Memory B cell (primary cell): ENCODE data around the gene STK39.

Experiments
- ATAC-seq: fragments of 150-1000 bp; cut with Tn5 transposase; 2 replicates; pipeline ENCODE4 v1.10.0; 2021; ENCODE audit warnings: low read depth, mild to moderate bottlenecking, moderate library complexity
- DNase-seq, 2 donors: peaks; one replicate each; pipeline ENCODE4 v3.0.0; 2022; ENCODE audit warnings: low spot score in 2 of 2
- H3K27ac Mint-ChIP-seq: one replicate; pipeline ENCODE4 v1.8.0; 2022; ENCODE audit warnings: mild to moderate bottlenecking, moderate library complexity, mixed read lengths
- H3K27me3 Mint-ChIP-seq: one replicate; pipeline ENCODE4 v1.8.0; 2022; ENCODE audit warnings: mixed read lengths
- H3K36me3 Mint-ChIP-seq: one replicate; pipeline ENCODE4 v1.8.0; 2022; ENCODE audit warnings: mild to moderate bottlenecking, mixed read lengths
- H3K4me1 Mint-ChIP-seq: one replicate; pipeline ENCODE4 v1.8.0; 2022; ENCODE audit warnings: mixed read lengths
- H3K4me3 Mint-ChIP-seq: one replicate; pipeline ENCODE4 v1.8.0; 2022; ENCODE audit warnings: mild to moderate bottlenecking, moderate library complexity, mixed read lengths
- H3K9me3 Mint-ChIP-seq: one replicate; pipeline ENCODE4 v1.8.0; 2022; ENCODE audit warnings: mixed read lengths

STK39 gene

GRCh38 chr2:167950571-167950970 is 296.8 kb downstream of the STK39 start:
- DNase-seq, result no peak
- Mint-ChIP-seq H3K4me3 (no peak overlapping the region), H3K9me3 (no peaks in the 10 kb centered on the region), H3K27me3 (no peaks in the 10 kb centered on the region), H3K27ac (no peak overlapping the region), H3K36me3 (peaks cover 5% of the 10 kb centered on the region), H3K4me1 (peaks cover 3% of the 10 kb centered on the region)
- no peak for ATAC-seq

GRCh38 chr2:167946441-167946841 is 301.0 kb downstream of the STK39 start:
- no peak for ATAC-seq
- DNase-seq, result no peak
- H3K4me1 Mint-ChIP-seq, result peaks cover 3% of the 10 kb centered on the region
- peaks cover 2% of the 10 kb centered on the region for H3K27me3 Mint-ChIP-seq
- H3K27ac Mint-ChIP-seq, result no peak overlapping the region
- H3K36me3 Mint-ChIP-seq, result no peaks in the 10 kb centered on the region
- H3K4me3 Mint-ChIP-seq, result no peak overlapping the region
- no peaks in the 10 kb centered on the region for H3K9me3 Mint-ChIP-seq

GRCh38 chr2:167945660-167946368 is 301.6 kb downstream of the STK39 start:
- DNase-seq, result no peak
- no peak for ATAC-seq
- Mint-ChIP-seq H3K4me1 (peaks cover 3% of the 10 kb centered on the region), H3K9me3 (no peaks in the 10 kb centered on the region), H3K36me3 (no peaks in the 10 kb centered on the region), H3K27ac (no peak overlapping the region), H3K4me3 (no peak overlapping the region), H3K27me3 (peaks cover 2% of the 10 kb centered on the region)

GRCh38 chr2:167944825-167945659 is 302.4 kb downstream of the STK39 start:
- Mint-ChIP-seq H3K27me3 (peaks cover 2% of the 10 kb centered on the region), H3K27ac (no peak overlapping the region), H3K9me3 (no peaks in the 10 kb centered on the region), H3K4me3 (no peak overlapping the region), H3K4me1 (peaks cover 3% of the 10 kb centered on the region), H3K36me3 (no peaks in the 10 kb centered on the region)
- ATAC-seq (no peak), DNase-seq (no peak)

GRCh38 chr2:167943897-167944296 is 303.5 kb downstream of the STK39 start:
- Mint-ChIP-seq H3K4me3 (no peak overlapping the region), H3K36me3 (no peaks in the 10 kb centered on the region), H3K4me1 (peaks cover 3% of the 10 kb centered on the region), H3K27ac (no peak overlapping the region), H3K27me3 (peaks cover 2% of the 10 kb centered on the region), H3K9me3 (no peaks in the 10 kb centered on the region)
- ATAC-seq (no peak), DNase-seq (no peak)

DNA sequence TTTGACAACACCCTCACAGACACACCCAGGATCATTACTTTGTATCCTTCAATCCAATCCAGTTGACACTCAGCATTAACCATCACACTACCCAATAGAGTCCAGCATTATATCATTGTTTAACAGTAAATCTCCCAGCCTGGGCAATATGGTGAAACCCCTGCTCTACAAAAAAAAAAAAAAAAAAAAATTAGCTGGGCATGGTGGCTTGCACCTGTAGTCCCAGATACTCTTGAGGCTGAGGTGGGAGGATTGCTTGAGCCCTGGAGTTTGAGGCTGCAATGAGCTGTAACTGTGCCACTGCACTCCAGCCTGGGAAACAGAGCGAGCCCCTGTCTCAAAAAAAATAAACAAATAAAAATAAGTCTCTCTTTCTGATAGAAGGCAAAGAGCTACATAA is 304.0 kb downstream of the STK39 start:
- H3K4me3 Mint-ChIP-seq, result no peak overlapping the region
- peaks cover 3% of the 10 kb centered on the region for H3K4me1 Mint-ChIP-seq
- no peak overlapping the region for H3K27ac Mint-ChIP-seq
- ATAC-seq (no peak), DNase-seq (no peak)
- H3K27me3 Mint-ChIP-seq, result peaks cover 3% of the 10 kb centered on the region
- H3K9me3 Mint-ChIP-seq, result no peaks in the 10 kb centered on the region
- no peaks in the 10 kb centered on the region for H3K36me3 Mint-ChIP-seq

DNA sequence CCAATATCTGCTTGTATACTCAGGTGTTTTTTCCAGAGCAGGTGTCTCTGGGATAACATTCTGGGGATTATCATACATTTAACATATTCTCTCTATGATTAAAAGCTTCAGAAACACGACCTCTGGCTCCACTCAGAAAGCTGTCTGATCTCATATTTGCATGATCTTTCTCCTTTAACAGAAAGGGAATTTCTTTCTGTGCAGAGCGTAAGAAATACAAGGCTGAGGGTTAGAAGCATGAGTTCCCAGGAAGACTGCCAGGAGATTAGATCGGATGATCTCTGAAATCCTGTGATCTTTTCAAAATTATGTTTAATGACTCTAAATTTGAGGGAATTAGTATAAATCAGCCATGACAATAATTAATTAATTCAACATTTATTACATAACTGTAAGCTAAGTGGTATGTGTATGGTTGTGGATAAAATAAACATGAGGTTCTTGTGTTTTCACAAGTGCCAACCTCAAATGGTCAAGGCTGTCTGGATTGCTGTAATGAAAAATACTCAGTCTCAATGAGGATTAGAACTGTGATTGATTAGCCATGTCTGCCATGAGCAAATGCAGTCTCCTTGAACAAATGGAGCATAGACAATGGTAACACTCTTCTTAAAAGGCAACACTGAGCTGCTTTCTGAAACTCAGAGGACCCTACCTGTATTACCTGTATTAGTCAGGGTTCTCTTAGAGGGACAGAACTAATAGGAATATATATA is 304.9 kb downstream of the STK39 start:
- H3K9me3 Mint-ChIP-seq, result no peaks in the 10 kb centered on the region
- no peak overlapping the region for H3K4me3 Mint-ChIP-seq
- H3K27me3 Mint-ChIP-seq, result peaks cover 3% of the 10 kb centered on the region
- no peak for ATAC-seq
- no peaks in the 10 kb centered on the region for H3K36me3 Mint-ChIP-seq
- no peak for DNase-seq
- H3K27ac Mint-ChIP-seq, result no peak overlapping the region
- peaks cover 3% of the 10 kb centered on the region for H3K4me1 Mint-ChIP-seq

DNA sequence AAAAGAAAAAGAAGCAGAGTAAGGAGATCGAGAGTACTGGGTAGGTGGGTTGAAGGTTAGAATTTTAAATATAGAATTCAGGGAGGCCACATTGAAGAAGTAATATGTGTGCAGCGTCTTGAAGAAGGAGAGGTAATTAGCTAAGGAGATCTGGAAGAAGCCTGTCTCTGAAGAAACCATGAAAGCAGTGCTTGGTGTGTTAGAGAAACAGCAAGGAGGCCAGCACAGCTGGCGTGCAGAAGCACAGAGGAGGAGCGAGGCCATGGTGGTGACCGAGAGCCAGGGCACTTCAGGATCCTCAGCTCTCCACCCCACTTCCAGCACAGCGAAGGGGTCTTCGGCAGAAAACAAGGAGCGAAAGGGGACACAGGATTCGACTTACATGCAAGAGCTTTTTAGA is 305.8 kb downstream of the STK39 start:
- Mint-ChIP-seq H3K9me3 (no peaks in the 10 kb centered on the region), H3K27me3 (peaks cover 3% of the 10 kb centered on the region), H3K4me1 (peaks cover 3% of the 10 kb centered on the region), H3K27ac (no peak overlapping the region), H3K36me3 (no peaks in the 10 kb centered on the region), H3K4me3 (no peak overlapping the region)
- no peak for DNase-seq
- ATAC-seq, result no peak

DNA sequence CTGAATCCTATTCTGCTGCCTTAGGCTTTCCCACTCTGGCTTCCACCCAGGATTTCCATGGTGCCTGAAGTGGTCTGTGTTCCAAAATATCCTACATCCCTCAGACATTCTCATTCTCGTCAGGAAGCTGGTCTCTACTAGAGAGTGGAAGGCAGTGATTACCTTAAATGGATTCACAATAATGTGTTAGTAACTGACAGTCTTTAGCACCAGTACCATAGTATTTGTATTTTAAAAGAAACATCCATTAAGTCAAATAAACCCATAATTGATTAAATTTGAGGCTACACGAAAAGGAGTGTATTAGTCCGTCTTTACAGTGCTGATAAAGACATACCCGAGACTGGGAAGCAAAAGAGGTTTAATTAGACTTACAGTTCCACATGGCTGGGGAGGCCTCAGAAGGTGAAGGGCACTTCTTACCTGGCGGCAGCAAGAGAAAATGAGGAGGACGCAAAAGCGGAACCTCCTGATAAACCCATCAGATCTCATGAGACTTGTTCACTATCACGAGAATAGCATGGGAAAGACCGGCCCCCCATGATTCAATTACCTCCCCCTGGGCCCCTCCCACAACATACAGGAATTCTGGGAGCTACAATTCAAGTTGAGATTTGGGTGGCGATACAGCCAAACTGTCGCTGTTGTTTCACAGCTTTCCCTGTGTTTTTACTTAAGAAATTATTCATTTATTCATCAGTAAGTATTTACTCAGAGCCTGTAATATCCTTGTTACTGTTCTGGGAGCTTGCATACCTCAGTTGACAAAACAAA is 306.5 kb downstream of the STK39 start:
- ATAC-seq, result no peak
- Mint-ChIP-seq H3K36me3 (no peaks in the 10 kb centered on the region), H3K27ac (no peak overlapping the region), H3K9me3 (no peaks in the 10 kb centered on the region), H3K4me3 (no peak overlapping the region), H3K4me1 (peaks cover under 1% of the 10 kb centered on the region), H3K27me3 (peaks cover 3% of the 10 kb centered on the region)
- DNase-seq, result no peak

DNA sequence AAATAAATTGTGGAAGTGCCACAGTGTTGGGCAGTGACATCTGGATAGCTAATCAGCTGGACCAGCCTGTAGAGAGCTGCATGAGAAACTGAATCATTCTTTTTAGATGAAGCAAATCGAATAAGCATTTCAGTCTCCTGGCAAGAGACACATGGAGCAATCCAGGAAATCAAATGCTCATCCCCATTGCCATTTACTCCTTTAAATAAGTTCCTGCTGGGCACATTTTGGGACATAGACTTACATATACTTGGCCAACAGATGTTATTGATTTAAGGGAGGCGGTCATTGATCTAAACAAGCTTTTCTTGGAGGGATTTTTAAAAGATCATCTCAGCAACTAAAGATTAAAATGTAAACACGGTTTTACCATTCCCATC is 307.1 kb downstream of the STK39 start:
- DNase-seq (no peak), ATAC-seq (no peak)
- peaks cover under 1% of the 10 kb centered on the region for H3K9me3 Mint-ChIP-seq
- H3K4me3 Mint-ChIP-seq, result no peak overlapping the region
- H3K4me1 Mint-ChIP-seq, result no peaks in the 10 kb centered on the region
- peaks cover 3% of the 10 kb centered on the region for H3K27me3 Mint-ChIP-seq
- H3K36me3 Mint-ChIP-seq, result no peaks in the 10 kb centered on the region
- no peak overlapping the region for H3K27ac Mint-ChIP-seq

- peaks cover 3% of the 10 kb centered on the region for H3K9me3 Mint-ChIP-seq
- DNase-seq, result no peak
- H3K4me1 Mint-ChIP-seq, result no peaks in the 10 kb centered on the region
- peaks cover 3% of the 10 kb centered on the region for H3K27me3 Mint-ChIP-seq
- H3K4me3 Mint-ChIP-seq, result no peak overlapping the region
- H3K36me3 Mint-ChIP-seq, result no peaks in the 10 kb centered on the region
- no peak overlapping the region for H3K27ac Mint-ChIP-seq
- no peak for ATAC-seq
These were observed 307.7 kb downstream of the STK39 start for GRCh38 chr2:167939514-167940345.

GRCh38 chr2:167937403-167937802 is 310.0 kb downstream of the STK39 start:
- ATAC-seq (no peak), DNase-seq (no peak)
- no peaks in the 10 kb centered on the region for H3K4me1 Mint-ChIP-seq
- no peaks in the 10 kb centered on the region for H3K36me3 Mint-ChIP-seq
- H3K27me3 Mint-ChIP-seq, result peaks cover 1% of the 10 kb centered on the region
- peaks cover 3% of the 10 kb centered on the region for H3K9me3 Mint-ChIP-seq
- H3K4me3 Mint-ChIP-seq, result no peak overlapping the region
- no peak overlapping the region for H3K27ac Mint-ChIP-seq

- Mint-ChIP-seq H3K36me3 (no peaks in the 10 kb centered on the region), H3K27me3 (peaks cover 1% of the 10 kb centered on the region), H3K4me3 (no peak overlapping the region), H3K4me1 (no peaks in the 10 kb centered on the region), H3K27ac (no peak overlapping the region), H3K9me3 (peaks cover 3% of the 10 kb centered on the region)
- DNase-seq (no peak), ATAC-seq (no peak)
These were observed 311.6 kb downstream of the STK39 start for GRCh38 chr2:167935803-167936110.
